Loucy (cell line): ENCODE measurements around the gene TBC1D24.

Experiments used
- H2AFZ ChIP-seq: fragments of 200-600 bp; sonication (generic); 2 replicates; pipeline ENCODE4 v1.6.0; 2016; ENCODE audit warnings: antibody characterized with exemption, mild to moderate bottlenecking, low read length, moderate library complexity
- H3F3A ChIP-seq: fragments of 200-600 bp; 2 replicates; pipeline ENCODE4 v1.6.0; 2016; ENCODE audit warnings: antibody characterized with exemption, low read depth, mild to moderate bottlenecking
- H3K27me3 ChIP-seq: fragments of 200-600 bp; sonication (generic); 2 replicates; pipeline ENCODE4 v1.6.1; 2014; ENCODE audit warnings: low read length, mild to moderate bottlenecking; ENCODE audit not compliant: insufficient read depth, poor library complexity, severe bottlenecking
- H3K36me3 ChIP-seq: fragments of 200-600 bp; sonication (generic); 2 replicates; pipeline ENCODE4 v1.6.1; 2016; ENCODE audit warnings: low read length; ENCODE audit not compliant: insufficient read depth
- H3K4me1 ChIP-seq: fragments of 200-600 bp; sonication (generic); 2 replicates; pipeline ENCODE4 v1.5.1; 2014; ENCODE audit warnings: low read length, mild to moderate bottlenecking; ENCODE audit not compliant: insufficient read depth, poor library complexity, severe bottlenecking
- H3K4me2 ChIP-seq: fragments of 200-600 bp; sonication (generic); 2 replicates; pipeline ENCODE4 v1.6.0; 2014; ENCODE audit warnings: antibody characterized with exemption, low read length, low read depth, mild to moderate bottlenecking; ENCODE audit not compliant: poor library complexity, severe bottlenecking
- H3K4me3 ChIP-seq: fragments of 200-600 bp; sonication (generic); 2 replicates; pipeline ENCODE4 v1.5.1; 2014; ENCODE audit warnings: low read length, mild to moderate bottlenecking, mixed read lengths; ENCODE audit not compliant: poor library complexity, severe bottlenecking
- H3K79me2 ChIP-seq: fragments of 200-600 bp; sonication (generic); 2 replicates; pipeline ENCODE4 v1.6.1; 2014; ENCODE audit warnings: low read length; ENCODE audit not compliant: insufficient read depth
- H3K9ac ChIP-seq: fragments of 200-600 bp; sonication (generic); 2 replicates; pipeline ENCODE4 v1.6.0; 2014; ENCODE audit warnings: mild to moderate bottlenecking, low read depth, low read length, moderate library complexity; ENCODE audit not compliant: poor library complexity, severe bottlenecking
- H3K9me2 ChIP-seq: fragments of 200-600 bp; sonication (generic); replicated peaks from 2 replicates; pipeline ENCODE4 v1.6.1; 2016; ENCODE audit warnings: low read depth, low read length, mixed read lengths
- H3K9me3 ChIP-seq: fragments of 200-600 bp; sonication (generic); 2 replicates; pipeline ENCODE4 v1.6.1; 2014; ENCODE audit warnings: mild to moderate bottlenecking, antibody characterized with exemption, low read length, low read depth; ENCODE audit not compliant: insufficient read depth
- H4K20me1 ChIP-seq: fragments of 200-600 bp; sonication (generic); 2 replicates; pipeline ENCODE4 v1.6.0; 2014; ENCODE audit warnings: antibody characterized with exemption, low read length, mild to moderate bottlenecking; ENCODE audit not compliant: insufficient read depth, poor library complexity, severe bottlenecking
- EZH2phosphoT487 ChIP-seq: fragments of 200-600 bp; IDR thresholded peaks from 2 replicates; pipeline ENCODE4 v1.6.1; 2018; ENCODE audit warnings: antibody characterized with exemption, mild to moderate bottlenecking, moderate library complexity, borderline replicate concordance
- TF ChIP-seq, protein P1 (sequence below): fragments of 200-600 bp; sonication (generic); conservative IDR thresholded peaks from 2 replicates; pipeline ENCODE4 v1.5.1; 2014; ENCODE audit warnings: mild to moderate bottlenecking, antibody characterized with exemption, low read length

Gene TBC1D24

GRCh38 chr16:2472885-2473445 is 2.0 kb upstream of the TBC1D24 start:
- H4K20me1 ChIP-seq: peaks cover 14% of the 10 kb centered on the region

DNA sequence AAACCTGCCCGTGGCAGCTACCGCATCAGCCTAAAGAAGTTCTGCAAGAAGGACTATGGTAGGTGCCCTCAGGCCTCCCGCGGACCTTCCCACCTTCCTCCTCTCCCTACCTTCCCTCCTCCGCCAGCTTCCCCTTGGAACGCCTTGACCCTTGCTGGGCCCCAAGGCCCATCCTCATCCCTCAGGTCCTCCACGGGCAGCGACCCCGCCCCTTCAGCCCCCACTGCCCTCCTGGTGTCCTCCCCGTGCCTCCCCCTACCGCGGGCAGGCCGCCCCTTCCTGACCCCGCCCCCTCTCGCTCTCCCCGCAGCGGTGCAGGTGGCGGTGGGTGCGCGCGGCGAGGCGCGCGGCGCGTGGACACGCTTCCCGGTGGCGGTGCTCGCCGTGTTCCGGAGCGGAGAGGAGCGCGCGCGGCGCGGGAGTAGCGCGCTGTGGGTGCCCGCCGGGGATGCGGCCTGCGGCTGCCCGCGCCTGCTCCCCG is 1.4 kb upstream of the TBC1D24 start:
- H3K4me1 ChIP-seq: peaks cover 33% of the 10 kb centered on the region
- H3K79me2 ChIP-seq: peaks cover 42% of the 10 kb centered on the region
- H3K36me3 ChIP-seq: no peaks in the 10 kb centered on the region
- H2AFZ ChIP-seq: no peak overlapping the region
- H3K4me3 ChIP-seq: peak overlapping the region; percentile 85
- H3K27me3 ChIP-seq: no peaks in the 10 kb centered on the region
- H4K20me1 ChIP-seq: peaks cover 14% of the 10 kb centered on the region
- H3F3A ChIP-seq: no peaks in the 10 kb centered on the region
- peak overlapping the region; percentile 61 for H3K9ac ChIP-seq
- H3K9me3 ChIP-seq: no peaks in the 10 kb centered on the region
- H3K9me2 ChIP-seq: no peaks in the 10 kb centered on the region
- TF ChIP-seq, protein P1, sequence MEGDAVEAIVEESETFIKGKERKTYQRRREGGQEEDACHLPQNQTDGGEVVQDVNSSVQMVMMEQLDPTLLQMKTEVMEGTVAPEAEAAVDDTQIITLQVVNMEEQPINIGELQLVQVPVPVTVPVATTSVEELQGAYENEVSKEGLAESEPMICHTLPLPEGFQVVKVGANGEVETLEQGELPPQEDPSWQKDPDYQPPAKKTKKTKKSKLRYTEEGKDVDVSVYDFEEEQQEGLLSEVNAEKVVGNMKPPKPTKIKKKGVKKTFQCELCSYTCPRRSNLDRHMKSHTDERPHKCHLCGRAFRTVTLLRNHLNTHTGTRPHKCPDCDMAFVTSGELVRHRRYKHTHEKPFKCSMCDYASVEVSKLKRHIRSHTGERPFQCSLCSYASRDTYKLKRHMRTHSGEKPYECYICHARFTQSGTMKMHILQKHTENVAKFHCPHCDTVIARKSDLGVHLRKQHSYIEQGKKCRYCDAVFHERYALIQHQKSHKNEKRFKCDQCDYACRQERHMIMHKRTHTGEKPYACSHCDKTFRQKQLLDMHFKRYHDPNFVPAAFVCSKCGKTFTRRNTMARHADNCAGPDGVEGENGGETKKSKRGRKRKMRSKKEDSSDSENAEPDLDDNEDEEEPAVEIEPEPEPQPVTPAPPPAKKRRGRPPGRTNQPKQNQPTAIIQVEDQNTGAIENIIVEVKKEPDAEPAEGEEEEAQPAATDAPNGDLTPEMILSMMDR: no peak
- TF ChIP-seq EZH2phosphoT487: no peak
- H3K4me2 ChIP-seq: peak overlapping the region; percentile 92

More at GRCh38 chr16:2472885-2473445, 2.0 kb upstream of the TBC1D24 start:
- Histone ChIP-seq H3K4me2 (peak overlapping the region; percentile 92), H3K4me3 (peak overlapping the region; percentile 85), H2AFZ (no peak overlapping the region), H3K4me1 (peaks cover 33% of the 10 kb centered on the region), H3K9ac (peak overlapping the region; percentile 61), H3K9me3 (no peaks in the 10 kb centered on the region), H3K79me2 (peaks cover 37% of the 10 kb centered on the region), H3F3A (no peaks in the 10 kb centered on the region), H3K36me3 (no peaks in the 10 kb centered on the region), H3K9me2 (no peaks in the 10 kb centered on the region), H3K27me3 (no peaks in the 10 kb centered on the region)
- TF ChIP-seq, protein P1: no peak
- TF ChIP-seq EZH2phosphoT487: no peak

DNA sequence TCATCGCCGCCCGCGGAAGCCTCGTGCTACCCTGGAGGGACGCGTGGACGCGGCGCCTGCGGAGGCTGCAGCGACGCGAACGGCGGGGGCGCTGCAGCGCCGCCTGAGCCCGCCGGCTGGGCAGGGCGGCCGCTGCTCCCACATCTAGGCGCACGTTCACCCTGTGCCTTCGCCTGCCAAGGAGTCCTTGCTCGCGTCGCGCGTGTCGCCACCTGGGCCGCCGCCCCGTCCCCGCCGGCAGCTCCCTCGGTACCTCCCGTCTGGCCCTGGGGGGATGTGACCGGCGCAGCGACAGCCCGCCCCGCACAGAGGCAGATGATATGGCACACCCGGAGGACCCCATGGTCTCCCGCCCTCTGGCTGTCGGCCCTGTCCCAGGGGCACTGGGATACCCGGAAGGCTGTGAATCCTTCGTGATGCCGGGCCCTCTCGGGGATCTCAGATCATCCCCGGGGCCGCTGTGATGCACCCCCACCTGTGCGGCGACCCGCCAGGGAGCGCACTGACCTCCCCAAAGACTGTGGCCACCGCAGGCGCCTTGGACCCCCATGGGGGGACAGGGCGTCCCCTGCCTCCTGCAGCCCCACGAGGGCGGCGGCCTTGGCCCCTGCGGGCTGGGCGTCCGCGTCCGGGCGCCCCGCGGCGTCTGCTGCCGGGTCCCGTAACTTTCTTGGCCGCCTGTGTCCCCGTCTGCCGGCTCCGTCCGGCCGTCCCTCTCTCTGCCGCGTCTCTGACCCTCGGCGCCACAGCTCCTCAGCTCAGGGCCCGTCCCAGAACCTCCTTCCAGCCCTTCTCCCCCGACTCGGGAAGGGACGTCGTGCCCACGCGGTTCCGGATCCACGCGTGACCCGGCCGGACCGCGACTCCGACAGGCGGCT is 689 bp upstream of the TBC1D24 start:
- H3K36me3 ChIP-seq: no peaks in the 10 kb centered on the region
- no peaks in the 10 kb centered on the region for H3F3A ChIP-seq
- H3K4me1 ChIP-seq: peaks cover 30% of the 10 kb centered on the region
- H3K27me3 ChIP-seq: no peaks in the 10 kb centered on the region
- peak overlapping the region; percentile 85 for H3K4me3 ChIP-seq
- peaks cover 47% of the 10 kb centered on the region for H3K79me2 ChIP-seq
- H2AFZ ChIP-seq: no peak overlapping the region
- H3K9me2 ChIP-seq: no peaks in the 10 kb centered on the region
- peak overlapping the region; percentile 98 for H3K9ac ChIP-seq
- H4K20me1 ChIP-seq: peaks cover 14% of the 10 kb centered on the region
- no peaks in the 10 kb centered on the region for H3K9me3 ChIP-seq
- peak overlapping the region; percentile 70 for H3K4me2 ChIP-seq
- TF ChIP-seq EZH2phosphoT487: no peak
- TF ChIP-seq, protein P1: peak; percentile 0; the same call in 1 of the 2 replicates
